NCI-H1105 treated with DMSO at 0.1 percent for 48 hours (cell line): ENCODE measurements around the gene NGF.

Experiments
- DNase-seq: peaks from one replicate; lab custom pipeline; 2025; lab: John Stamatoyannopoulos, UW

Gene NGF

GRCh38 chr1:115283249-115283648, 54.8 kb downstream of the NGF start:
- DNase-seq, result no peak

GRCh38 chr1:115282807-115283208, 55.2 kb downstream of the NGF start:
- no peak for DNase-seq

GRCh38 chr1:115281143-115281542, 56.9 kb downstream of the NGF start:
- no peak for DNase-seq

- no peak for DNase-seq
Observed at GRCh38 chr1:115280064-115280463, 58.0 kb downstream of the NGF start.

- DNase-seq, result no peak
Observed at GRCh38 chr1:115278211-115278610, 59.8 kb downstream of the NGF start.

DNA sequence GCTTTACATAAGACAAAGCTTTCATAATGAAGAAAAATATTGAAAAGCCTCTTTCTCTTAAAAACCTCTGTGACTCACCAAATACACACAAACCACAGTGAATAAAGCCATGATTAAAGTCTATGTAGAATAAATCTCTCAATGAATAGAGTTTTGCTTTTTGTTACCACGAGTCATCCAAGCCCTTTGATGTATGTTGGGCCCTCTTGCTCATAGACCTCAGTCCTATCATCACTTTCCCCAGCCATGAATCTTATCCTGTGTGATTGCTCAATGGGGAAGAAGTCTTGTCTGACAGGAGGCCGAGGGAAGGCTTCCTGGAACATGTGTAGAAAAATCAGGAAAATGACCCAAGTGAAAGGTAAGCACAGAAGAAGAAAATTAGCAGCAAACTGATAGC, 60.8 kb downstream of the NGF start:
- DNase-seq, result no peak

- peak; percentile 19 for DNase-seq
Observed at GRCh38 chr1:115275216-115275615, 62.8 kb downstream of the NGF start.

DNA sequence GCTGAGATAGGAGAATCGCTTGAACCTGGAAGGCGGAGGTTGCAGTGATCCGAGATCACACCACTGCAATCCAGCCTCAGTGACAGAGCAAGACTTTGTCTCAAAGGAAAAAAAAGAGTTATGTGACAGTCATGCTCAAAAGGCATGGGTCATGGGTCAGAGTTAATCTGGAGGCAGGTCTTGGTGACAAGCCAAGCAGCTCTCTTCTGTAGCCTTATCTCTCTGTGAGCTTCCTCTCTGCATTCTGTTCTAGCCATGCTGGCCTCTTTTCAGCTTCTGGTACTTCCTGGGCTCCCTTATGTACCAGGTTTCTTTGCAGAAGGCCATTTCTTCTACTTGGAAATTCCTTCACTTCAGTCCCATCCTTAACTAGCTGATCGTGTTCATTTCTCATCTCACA, 63.6 kb downstream of the NGF start:
- DNase-seq, result no peak

GRCh38 chr1:115266729-115267421, 71.2 kb downstream of the NGF start:
- DNase-seq, result no peak

DNA sequence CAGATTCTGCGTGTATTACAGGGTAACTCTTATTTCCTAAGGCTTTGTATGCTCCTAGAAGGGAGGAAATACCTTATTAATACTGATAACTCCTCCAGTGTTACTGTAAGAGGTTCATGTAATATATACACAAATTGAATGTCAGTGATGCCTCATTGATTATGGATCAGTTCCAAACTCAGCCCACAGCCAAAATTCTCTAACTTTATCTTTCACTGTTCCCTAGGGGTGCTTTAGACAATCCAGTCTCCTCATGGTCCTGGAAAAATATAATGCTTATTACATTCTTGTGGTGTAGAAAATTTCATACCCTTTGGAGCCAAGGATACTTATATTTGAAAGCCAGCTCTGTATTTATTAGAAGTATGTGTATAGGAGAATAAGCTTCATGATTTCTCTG, 73.0 kb downstream of the NGF start:
- no peak for DNase-seq

GRCh38 chr1:115262886-115263285, 75.2 kb downstream of the NGF start:
- no peak for DNase-seq

DNA sequence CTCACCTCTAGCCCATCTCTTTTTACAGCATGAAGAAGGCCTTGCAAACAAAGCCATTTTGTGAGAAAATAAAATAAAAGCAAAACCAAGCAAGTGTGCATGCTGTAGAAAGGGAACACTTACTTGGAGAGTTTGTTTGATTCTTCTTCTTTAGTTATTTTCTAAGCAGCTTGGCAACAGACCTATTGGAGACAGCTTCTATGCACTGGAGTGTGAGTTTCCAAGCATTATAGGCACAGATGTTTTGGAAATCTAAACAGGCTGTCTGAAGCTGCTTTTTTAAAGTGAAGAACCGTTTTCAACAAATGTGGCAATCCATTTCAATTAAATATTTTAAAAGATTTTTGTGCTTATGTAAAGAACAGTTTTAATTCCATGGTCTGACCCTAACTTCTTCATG, 76.6 kb downstream of the NGF start:
- DNase-seq, result no peak

DNA sequence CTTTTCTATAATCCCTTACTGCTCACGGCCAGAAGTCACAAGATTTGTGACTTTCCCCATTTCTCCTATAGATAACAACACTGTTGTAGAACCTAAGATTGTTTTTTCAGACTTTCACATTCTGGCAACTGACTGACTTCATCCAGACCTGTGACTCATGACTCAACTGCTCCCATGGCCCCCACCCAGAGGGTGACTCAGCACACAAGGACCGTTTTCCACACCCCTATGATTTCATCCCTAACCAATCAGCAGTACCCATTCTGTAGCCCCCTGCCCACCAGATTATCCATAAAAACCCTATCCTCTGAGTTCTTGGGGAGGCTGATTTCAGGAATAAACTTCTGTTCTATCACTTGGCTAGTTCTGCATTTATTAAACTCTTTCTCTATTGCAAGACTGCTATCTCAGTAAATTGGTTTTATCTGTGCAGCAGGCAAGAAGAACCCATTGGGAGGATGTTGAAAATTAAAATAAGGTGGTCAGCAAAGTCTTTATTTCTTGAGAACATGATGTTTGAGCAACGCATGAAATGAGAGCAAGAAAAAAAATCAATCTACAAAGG, 79.7 kb downstream of the NGF start:
- DNase-seq, result no peak

DNA sequence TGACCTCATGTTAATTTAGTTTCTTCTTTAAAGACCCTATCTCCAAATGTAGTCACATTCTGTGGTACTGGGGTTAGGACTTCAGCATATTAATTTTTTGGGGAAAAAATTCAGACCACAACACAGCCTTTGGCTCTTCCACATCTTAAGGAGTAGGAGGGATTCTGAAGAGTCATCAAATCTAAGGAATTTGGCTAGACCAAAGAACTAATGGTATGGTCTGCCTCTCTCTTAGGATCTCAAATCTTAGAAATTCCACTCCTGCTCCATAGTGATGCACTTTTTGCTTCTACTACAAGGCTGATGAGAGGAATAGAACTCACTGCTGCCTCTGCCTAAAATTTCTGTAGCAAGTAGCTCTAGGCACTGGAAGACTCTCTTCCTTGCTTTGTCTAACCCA, 80.5 kb downstream of the NGF start:
- DNase-seq, result no peak

DNA sequence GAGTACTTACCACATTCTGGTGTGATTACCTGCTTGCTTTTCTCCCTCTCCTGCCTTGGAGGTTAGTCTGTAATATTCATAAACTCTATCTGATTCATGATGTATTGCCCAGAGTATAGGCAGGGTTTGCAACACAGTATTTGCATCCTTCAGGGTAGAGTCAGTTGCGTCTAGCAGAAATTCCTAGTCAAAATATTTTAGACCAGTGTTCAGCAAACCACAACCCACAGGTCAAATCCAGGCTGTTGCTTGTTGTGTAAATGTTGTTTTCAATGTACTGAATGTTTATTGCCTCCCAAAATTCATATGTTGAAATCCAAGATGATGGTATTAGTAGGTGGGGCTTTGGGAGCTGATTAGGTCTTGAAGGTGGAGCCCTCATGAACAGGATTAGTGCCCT, 82.9 kb downstream of the NGF start:
- DNase-seq, result no peak

- DNase-seq, result no peak
Observed at GRCh38 chr1:115252585-115252984, 85.5 kb downstream of the NGF start.

DNA sequence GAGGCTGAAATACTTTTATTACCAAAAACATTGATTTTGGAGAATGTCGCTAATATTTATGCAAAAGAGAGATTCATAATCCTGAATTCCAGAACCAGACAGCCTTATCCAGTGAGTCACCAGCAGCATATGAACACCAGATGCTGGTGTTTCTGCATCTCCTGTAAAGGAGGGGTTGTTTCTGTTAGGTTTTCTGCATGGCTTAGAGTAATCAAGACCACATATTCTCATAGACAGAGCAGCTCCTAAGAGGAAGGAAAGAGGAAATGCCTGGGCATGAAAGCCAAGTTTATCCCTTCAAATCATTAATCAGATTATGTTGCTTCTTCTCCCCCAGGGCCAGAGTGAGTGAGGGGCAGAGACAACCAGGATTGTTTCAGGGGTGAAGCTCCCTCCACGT, 86.2 kb downstream of the NGF start:
- DNase-seq, result no peak

DNA sequence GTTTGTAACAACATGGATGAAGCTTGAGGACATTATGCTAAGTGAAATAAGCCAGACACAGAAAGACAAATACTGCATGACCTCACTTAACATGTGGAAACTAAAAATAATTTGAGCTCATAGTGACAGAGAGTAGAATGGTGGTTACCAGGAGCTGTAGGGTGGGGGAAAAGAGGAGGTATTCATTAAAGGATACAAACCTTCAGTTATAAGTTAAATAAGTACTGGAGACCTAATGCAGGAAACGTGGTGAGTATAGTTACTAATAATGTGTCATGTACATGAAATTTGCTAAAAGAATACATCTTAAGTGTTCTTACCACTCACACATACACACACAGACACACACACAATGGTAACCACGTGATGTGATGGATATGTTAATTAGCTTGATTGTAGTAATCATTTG, 86.7 kb downstream of the NGF start:
- DNase-seq, result no peak

DNA sequence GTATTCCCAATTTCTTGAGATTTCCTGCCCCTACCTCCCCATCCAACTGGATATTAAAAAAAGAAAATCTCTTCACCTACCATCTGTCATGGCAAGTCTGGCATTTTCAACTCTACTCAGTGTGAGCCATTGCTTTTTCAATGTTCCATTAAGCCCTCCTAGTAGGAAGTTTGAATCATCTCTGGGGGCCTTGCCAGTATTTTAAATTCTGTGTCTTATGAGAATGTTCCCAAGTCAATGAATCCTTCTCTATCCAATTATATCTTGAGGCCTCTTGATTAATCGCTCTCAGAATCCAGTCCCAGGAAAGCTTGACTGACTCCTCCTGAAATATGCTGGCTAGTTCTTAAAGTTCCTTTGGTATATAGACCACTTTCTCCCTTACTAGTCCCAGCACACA, 91.5 kb downstream of the NGF start:
- no peak for DNase-seq

GRCh38 chr1:115245227-115245626, 92.8 kb downstream of the NGF start:
- DNase-seq, result no peak

- peak; percentile 36 for DNase-seq
Observed at GRCh38 chr1:115242543-115242942, 95.5 kb downstream of the NGF start.

DNA sequence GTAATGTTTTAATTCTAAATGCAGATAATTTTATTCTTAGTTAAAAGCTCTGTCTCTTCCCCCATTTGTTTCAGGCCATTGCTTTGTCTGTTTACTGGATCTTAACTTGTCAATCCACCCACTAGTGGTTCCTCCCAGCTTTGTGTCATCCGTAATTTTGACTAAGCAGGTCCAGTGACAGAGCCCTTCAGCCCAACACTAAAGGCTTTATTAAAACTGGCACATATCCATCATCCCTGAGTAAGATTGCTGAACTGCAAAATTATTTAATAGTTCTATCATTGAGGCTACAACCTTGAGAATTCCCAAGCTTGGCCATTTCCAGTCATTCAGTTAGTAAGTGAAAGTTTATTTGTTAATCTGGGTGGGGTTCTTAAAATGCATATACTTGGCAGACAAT, 96.7 kb downstream of the NGF start:
- no peak for DNase-seq

GRCh38 chr1:115240297-115240696, 97.8 kb downstream of the NGF start:
- DNase-seq, result no peak

DNA sequence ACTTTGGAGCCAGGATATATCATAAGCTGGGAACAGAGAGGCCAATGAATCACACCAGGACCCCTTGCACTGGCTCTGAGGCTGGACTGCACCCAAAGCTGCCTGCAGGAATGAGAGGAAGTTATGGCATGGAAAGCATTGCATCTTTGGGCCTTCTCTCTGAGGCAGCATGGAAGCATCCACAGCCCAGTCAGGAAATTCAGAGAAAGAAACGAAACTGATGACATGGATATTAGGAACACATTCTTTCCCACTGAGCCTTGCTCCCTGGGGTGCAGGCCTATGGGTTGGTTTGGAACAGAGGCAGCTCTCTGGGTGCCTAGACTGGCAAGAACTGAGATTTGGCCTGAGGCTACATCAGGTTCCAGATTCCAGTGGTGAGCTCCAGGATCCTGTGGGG, 98.6 kb downstream of the NGF start:
- DNase-seq, result no peak

DNA sequence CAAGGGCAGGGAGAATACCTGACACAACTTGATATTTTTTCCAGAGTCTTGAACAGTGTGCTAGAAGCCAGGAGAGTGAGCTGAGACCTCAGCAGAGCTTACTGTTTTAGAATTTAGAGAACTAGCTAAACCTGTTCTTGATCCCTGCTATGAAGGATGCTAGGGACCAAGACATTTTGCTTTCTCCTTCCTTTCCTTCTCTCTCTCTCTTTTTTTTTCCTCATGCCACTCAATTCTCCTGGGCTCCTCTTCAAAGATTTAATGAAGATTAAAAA, 99.0 kb downstream of the NGF start:
- no peak for DNase-seq
